ENCODE data around the gene SPOCD1. TPM values are rescaled to one million over a fixed set of nuclear protein-coding genes. Genes with fewer than 3 reads are reported as not detected.

The SPOCD1 gene
- polyA plus RNA-seq, 3 donors: 0.14 to 0.84 (median 0.44) TPM

DNA sequence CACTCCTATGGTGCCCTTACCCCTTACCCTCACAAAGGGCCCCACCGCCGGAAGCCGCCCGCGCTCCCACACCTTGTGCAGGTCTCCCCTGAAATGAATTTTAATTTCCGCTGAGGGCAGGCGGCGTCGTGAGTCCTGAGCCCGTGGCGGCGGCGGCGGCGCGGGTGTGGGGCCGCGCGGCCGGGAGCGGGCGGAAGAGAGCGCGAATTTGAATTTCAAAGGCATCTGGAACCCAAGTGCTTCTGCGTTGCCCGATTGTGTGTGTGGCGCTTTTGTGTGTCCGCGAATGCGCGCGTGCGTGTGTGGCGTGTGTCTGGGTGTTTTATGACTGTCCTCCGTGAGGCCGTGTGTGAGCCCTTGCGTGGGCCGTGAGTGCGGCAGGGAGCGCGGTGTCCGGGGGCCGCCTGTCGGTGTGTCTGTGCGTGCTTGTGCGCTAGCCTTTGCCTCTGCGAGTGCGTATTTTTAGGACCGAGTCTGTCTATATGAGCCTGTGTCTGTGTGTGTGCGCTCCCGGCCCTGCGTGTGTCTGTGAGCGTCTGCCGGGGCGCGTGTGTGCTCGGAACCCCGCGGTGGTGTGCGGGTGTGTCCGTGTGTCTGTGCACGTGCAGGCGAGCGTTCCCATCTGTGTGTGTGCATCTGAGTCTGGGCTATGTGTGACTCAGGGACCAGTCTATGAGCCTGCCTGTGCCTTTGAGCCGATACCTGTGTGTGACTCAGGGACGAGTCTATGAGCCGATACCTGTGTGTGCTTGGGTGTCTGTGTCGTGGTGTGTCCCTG lies 43.7 kb downstream of the SPOCD1 start:
- DNase-seq: no peak

DNA sequence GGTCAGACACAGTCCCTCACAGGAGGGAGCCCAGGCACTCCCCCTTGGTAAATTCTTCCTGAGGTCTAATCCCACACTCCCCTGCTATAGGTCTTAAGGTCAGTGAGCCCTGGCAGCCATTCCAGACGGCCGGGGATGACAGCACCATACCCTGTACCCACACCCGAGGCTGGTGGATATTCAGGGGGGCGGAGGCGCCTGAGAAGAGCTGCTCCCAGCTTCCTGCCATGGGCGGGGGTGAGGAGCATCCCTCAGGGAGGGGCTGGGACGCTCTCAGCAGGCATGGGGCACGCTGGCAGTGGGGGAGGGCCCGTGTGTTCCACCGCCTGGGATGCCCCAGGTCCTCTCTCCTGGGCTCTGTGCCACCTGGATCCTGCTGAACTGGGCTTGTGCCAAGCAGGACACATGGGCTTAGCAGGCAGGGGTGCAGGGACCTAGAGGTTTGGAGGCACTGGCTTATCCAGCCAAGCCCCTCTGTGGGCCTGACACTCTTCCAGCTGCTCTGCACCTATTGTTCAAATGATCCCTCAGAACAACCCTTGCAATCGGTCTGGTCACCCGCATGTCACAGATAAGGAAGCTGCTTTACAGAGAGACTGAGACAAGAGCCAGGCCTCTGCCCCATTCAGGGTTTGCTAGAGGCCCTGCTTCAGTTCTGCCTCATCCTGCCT lies 46.0 kb downstream of the SPOCD1 start:
- no peak for DNase-seq

DNA sequence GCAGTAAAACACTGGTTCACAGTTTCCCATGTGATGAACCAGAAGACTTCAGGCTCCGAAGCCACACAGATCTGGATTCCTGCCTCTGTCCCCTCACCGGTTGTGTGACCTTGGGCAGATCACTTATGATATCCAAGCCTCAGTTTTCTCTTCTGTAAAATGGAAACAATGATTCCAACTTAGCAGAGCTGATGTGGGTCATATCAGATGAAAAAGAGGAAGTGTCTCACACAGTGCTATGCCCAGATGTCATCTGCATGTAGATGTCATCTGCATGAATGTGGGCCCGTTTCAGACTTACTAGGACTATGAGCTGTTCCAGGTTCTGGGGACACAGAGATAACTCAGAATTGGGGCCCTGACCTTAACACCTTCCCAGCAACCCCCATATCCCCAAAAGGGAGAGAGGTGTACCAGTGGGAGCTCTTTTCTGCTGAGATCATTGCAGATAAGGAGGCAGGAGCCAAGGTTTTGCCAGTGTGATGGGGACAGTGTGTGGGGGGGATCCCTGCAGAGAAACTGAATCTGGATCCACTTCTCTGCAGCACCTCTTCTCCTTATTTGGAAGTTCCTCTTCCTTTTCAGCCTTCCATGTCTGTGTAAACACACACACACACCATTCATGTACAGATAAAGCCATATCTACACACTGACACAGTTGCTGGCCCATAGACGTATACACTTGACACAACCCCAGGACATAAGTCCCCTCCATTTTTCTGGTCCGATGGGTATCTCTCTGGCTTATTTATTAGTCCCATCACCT lies 46.7 kb downstream of the SPOCD1 start:
- no peak for DNase-seq

DNA sequence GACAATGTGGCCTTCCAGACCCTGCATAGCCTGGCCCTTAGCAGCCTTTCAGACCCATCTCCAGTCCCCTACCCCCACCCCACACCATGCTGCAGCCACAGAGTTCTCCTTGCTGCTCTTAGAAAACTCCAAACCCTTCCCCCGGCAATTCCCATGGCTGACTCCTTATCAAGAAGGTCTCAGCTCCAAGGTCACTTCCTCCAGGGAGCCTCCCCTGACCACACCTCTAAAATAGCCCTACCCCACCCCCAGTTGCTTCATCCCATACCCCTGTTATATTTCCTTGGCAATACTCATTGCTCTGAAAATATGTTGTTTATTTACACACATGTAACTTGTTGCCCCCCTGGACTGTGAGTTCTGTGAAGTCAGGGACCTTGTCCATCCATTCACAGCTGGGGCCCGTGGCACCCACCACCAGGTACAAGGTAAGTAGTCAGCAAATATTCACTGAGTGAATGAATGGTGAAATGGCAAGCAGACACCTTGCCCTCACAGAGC lies 47.4 kb downstream of the SPOCD1 start:
- no peak for DNase-seq

DNA sequence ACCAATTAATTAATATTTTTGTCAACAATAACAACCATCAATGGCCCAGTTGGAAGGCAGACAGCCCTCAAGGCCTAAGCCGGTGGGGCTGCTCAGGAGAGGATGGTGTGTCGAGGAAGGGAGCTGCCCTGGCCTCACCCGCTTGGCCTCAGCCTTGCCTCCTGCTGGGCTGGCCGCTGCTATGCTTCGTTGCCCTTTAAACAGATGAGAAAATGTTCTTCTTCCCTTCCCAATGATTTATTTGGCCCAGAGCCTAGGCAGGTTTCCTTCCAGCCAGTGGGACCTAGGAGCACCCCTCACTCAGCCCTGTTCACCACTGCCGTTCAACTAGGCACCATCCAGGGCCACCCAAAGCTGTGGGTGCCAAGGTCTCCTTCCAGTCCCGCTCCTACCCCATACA lies 48.6 kb downstream of the SPOCD1 start:
- no peak for DNase-seq

DNA sequence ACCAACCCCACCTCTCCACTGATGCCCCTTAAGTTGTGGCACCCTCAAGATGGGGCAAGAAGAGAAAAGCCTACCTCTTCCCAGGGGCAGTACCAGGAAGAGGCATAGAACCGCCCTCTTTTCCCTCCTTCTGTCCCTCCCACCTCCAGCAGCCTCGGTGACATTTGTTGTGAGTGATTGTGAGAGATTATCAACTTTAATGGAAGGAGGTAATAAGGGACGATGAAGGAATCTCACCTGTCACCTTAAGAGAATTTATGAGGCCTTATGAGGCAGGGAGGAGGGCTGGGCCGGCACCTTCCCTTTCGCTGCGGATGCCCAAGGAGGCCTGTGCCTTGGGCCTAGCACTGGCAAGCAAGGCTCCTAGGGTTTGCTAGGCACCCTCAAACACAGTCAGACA lies 50.3 kb downstream of the SPOCD1 start:
- no peak for DNase-seq

DNA sequence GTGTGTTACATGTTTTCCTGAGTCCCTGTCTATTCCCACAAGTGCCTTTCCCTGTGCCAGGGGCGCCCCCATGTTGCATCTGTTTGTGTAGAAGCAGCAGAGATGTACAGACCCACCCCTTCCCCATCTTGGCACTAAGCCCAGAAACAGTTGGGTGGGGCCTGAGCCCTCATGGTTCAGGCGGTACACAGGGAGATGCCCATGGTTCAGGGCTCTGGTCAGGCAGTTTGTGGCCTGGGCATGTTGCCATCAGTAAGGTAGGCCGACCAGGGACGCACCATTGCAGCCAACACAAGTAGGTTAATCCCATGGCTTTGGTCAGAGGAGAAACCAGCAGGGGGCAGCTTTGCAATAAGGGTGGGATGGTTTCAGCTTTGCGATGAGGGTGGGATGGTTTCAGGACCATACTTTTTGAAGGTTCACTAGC lies 50.8 kb downstream of the SPOCD1 start:
- no peak for DNase-seq

DNA sequence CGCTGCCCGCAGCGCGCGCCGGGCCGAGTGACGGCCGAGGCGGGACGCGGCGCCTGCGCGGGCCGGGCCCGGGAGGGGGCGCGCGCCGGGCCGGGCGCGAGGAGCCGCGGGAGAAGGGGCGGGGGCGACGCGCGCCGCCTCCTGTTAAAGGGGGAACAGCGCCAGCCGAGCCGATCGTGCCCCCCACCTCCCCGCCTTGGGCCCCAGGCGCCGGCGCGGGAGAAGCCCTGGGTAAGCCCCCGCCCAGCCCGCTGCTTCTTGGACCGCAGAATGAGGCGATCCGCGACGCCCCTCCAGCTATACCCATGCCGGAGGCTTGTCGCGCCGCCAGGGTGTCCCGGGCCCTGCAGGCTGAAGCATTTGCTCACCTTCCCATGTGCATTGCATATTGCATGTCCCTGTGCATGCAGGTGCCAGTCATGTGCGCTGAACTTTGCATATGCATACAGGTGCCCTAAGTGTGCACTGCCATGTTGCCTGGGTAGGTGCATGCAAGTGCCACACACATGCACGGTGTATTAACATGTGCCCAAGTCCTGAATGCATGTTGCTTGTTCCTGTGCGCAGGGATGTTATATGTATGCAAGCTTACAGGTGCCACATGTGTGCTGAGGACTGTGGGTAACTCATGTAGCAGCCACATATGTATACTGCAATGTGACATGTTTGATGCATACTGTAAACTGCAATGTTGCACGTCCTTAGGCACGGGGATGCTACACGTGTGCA lies 51.3 kb downstream of the SPOCD1 start, which contains the start of gene ADGRB2:
Gene ADGRB2, minus strand, starts transcription at position 29 of the 729 bp plus-strand sequence. CDS start 7,119 bp downstream, outside the sequence.
- no peak for DNase-seq

DNA sequence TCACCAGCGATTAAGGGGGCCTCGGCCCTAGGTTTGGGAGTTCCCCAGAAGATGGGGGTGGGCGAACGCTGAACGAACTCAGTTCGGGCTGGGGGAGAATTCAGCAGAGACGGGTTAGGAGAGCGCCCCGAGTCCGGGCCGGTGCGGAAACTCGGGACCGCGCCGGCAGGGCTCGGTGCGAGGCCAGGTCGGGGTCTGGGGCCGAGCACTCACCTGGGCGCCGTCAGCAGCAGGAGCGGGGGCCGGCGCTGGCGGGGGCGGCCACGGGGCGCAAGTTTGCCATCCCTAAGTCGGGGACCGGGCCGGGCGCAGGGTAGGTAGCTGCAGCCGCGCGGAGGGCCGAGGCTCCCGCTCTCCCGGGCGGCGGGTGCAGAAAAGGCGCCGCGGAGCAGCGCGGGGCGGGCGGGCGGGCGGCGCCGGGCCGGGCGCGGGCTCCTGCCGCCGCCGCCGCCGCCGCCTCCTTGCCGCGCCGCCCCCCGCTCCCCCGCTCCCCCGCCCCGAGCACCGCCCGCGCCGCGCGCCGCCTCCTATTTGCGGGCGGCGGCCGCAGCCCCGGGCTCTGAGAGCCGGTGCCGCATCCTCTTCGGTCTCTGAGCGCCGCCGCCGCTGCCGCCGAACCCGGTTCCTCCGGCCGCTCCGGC lies 52.0 kb downstream of the SPOCD1 start:
- DNase-seq: no peak

DNA sequence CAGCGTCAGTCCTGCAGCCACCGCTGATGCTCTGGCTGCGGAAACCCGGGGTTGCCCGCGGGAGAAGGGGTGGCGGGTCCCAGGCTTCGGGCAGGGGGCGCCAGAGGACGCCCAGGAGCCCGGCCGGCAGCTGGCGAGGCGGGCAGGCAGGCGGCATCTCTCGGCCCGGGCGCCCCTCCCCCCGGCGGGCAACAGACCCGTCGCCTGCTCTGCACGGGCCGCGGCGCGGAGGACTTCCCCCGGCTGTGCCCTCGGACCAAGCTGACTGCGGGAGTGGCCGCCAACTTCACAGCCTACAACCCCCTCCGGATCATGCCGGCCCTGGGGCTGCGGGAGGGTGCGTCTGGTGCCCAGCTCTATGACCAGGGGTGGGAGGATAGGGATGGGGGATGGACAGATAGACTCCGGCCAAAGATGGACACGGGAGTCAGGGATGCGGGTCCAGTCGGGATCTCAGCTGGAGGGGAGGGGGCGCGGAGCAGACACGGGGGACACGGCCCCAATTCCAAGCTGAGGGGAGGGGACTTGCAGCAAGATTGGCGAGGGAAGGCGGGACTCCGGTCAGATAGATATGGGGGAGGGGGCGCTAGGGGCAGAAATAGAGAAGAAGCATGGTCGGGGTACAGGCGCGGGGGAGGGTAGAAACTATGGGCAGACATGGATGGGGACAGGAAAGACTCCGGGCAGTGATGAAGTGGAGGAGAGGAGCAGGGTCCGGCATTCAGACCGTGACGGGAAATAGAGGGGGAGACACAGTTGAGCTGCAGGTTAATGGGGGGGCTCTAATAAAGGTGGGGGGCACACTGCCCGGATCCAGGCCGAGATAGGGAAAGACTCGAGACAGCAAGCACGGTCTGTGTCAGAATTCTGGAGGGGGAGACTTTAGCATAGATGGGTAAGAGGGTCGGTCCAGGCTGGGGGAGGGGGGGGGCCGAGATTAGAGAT lies 52.8 kb downstream of the SPOCD1 start:
- DNase-seq: peak; percentile 73

DNA sequence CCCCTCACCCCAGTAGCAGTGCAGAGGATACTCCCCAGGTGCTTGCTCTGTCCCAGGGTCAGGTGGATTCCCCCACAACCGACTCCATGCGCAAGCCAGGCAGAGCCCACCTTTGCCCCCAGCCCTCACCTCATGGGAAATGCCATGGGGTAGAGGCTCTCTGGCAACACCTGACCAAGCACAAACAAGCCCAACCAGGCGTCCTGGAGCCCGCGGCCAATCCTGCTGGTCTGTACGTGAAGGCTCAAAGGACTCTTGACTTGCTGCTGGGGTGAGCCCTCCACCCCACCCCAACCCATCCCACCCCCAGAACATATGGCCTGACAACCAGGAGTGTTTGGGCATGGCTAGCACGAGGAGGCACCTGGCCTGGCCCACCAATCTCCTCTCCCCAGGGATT lies 53.5 kb downstream of the SPOCD1 start:
- no peak for DNase-seq

DNA sequence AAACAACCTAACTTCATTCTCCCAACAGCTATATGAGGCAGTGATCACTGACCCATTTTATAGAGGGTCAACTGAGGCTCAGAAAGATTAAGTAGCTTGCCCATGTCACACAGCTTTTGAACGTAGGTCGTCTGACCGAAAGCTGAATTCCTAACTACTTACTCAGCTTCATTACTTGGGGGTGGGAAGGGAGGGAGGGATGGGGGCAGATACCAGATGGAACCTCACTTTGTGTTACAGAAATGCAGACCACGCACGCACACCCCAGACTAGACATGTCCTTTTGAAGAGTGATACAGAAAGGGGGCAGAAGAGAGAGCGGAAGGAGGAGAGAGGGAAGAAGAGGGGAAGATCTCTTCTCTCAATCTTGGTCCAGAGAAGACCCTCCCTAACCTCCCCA lies 53.9 kb downstream of the SPOCD1 start:
- no peak for DNase-seq

DNA sequence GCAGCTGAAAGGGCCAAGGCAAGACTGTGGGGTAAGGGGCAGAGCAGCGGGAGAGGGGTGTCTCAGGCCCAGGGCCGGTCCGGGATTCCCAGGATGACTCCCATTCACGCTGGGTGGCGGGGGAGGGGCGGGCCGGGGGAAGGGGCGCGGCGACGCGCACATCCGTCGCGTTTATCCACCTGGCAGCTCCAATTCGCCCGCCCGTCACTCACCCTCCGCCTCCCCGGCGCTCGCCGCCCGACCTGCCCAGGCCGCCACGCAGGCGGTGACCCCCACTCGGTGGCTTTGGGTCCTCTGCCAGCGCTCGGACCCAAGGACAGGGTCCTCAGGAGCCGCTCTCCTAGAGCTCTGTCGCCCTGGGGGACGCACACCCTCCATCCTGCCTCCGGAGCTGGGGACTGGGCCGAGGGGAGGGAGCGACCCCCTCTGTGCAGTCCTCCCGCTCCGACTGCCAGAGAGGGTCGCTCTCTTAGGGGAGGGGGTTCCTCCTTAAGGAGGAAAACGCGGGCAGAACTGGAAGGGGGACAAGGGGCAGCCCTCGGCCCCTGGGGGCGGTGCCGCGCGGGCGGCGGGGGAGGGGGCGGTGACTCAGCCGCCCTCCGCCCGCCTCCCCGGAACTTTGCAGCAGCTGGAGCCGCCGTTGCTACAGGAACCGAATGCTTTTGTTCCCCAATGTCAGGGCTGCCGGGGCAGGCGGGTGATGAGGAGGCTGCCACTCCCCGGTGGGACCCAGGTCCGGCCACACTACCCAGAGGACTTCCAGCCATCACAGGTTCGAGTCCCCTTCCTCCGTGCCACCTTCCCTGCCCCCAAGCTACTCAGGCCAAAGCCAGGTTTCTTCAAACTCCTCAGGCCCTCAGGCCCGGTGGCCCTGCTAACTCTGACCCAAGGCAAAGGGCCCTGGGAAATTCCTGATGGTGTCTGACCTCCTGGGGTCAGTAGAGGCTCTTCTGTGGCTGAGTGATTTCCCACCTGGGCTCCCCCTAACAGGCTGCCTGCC lies 55.1 kb downstream of the SPOCD1 start:
- peak; percentile 74 for DNase-seq

DNA sequence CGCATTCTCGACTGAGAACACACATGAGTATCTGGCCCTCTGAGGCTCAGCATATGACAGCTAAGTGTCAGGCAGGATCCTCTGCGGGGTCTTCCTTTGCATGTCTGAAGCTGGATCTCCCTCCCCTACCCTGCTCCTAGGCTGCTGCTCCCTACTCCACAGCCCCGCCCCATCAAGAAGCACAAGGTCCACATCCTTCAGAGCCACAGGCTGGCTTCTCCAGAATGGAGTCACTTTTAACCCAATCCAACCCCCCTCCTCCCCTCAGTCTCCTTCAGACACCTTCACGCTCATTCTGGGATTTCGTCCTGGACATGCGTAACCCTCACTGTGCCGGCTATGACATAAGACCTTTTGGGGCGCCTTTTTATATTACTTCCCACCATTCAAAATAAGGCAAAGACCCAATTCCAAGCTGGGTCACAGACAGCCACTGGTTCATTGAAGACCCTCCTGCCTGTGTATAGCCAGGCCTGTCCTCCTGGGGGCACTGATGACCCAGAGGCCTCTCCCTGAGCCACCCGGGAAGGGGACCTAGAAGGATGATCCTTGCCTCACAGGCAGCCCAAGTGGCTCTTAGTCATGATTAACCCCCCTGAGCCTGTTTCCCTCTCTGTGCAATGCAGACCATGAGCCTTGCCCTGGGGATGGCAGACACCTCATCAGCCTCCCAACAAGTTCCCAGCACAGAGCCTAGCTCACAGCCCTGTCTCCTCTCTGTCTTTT lies 56.4 kb downstream of the SPOCD1 start:
- no peak for DNase-seq

DNA sequence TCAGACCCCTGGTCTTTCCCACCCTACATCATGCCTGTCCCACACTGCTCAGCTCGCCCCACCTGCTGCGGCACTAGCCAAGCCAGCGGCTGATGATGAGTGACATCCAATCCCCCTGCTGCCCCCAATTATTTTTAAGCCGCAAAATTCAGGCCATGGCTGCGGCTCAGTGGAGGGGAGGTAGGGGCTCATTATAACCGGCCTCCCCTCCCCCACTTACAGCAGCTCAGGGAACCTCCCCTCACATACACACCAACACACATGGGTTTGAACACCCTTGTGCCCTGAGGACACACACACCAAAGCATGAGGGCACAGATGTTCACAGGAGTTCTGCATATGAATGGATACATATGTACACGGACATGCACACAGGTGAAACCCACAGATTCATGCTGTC lies 57.0 kb downstream of the SPOCD1 start:
- no peak for DNase-seq

DNA sequence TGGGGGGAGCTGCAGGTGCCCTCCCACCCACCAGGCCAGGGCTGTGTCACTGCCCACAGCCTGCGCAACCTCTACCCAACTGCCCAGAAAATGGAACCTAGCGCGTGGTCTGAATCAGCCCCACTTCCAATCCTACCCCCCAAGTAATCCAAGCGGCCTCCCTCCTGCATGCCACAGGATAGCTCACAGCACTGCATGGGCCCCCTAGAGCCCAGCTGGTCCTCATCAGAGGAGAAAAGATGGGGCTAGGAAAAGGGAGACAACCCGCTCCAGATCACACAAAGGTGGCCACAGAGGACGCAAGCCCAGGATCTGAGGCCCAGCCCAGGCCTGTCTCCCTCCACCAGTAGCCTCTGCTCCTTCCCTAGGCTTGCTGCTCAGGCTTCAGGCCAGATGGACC lies 57.8 kb downstream of the SPOCD1 start:
- DNase-seq: no peak

DNA sequence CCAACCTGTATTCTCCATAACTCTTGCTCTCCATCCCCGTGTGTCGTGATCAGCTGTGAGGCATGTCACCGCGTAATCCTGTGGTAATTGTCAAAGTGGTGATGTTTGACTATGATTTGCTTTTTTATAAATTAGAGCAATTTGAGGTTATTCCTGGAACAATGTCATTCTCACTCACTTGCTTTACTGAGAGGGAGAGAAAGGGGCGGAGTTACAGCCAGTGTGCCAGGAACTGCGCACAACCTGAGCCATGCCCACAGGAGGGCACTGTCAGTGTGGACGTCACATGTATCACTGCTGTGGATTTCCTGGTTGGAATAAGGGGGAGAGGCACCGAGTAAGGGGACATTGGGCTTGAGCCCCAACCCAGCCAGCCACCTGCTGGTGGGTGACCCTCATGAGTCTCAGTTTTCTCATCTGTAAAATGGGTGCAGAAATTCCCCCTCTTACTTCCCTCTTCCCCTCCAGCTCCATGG lies 58.6 kb downstream of the SPOCD1 start:
- no peak for DNase-seq

DNA sequence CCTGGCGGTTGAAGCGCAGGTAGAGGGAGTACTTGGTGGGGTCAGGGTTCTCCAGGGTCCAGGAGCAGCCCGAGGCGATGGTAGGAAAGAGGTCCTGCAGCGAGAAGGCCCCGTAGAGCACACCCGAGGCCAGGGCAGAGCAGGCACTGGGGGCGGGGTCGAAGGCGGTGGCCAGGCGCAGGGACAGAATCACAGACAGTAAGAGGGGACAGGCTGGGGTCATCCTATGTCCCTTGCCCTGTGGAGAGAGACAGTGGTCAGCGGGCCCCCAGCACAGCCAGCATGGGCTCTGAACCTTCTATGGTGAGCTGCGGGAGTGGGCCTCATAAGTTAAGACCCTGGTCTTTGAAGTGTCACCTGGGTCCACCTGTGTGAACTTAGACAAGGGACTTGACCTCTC lies 59.2 kb downstream of the SPOCD1 start:
- DNase-seq: no peak
